Measurements from ENCODE around the gene IGF1R.

Gene IGF1R

GRCh38 chr15:98648654-98649471, 524 bp downstream of the IGF1R start:
- in situ Hi-C loops (cut with MboI; ENCODE audit: low sequenced_read_pairs) = no loop called here

DNA sequence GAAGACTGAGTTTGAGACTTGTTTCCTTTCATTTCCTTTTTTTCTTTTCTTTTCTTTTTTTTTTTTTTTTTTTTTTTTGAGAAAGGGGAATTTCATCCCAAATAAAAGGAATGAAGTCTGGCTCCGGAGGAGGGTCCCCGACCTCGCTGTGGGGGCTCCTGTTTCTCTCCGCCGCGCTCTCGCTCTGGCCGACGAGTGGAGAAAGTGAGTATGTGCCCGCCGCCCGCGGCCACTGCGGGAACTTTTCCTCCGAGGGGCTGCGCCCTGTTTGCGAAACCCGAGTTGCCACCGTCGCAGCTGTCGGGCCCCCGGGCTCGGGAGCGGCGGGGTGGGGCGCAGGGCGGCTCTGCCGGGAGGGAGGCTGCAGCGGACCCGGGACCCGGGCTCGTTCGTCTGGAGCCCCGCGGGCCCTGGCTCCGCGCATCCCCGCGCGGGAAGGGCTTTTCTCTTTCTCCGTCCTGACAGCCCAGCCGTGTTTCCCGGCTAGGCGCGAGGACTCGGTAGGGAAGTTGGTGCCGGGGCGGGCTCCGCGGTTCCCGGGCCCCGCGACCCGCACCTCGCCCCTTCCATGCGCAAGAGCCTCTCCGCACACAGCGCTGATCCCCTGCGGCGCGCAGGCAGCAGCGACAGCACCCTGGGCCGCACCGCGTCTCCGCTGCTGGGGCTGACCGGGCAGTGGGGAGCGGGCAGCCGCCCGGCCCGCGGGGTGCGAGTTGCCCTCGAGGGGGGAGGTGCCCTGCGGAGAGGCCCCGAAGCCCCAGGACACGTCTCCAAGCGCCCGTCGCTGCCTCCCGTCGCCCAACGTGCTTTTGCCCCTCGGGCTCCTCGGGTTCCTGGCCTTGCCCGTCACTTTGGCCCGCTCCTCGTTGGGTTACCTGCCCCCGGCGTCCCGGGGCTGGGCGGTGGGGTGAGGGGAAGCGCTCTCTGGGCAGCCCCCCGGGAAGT, 1.4 kb downstream of the IGF1R start:
- in situ Hi-C loops (cut with MboI; ENCODE audit: low sequenced_read_pairs) = no loop called here

DNA sequence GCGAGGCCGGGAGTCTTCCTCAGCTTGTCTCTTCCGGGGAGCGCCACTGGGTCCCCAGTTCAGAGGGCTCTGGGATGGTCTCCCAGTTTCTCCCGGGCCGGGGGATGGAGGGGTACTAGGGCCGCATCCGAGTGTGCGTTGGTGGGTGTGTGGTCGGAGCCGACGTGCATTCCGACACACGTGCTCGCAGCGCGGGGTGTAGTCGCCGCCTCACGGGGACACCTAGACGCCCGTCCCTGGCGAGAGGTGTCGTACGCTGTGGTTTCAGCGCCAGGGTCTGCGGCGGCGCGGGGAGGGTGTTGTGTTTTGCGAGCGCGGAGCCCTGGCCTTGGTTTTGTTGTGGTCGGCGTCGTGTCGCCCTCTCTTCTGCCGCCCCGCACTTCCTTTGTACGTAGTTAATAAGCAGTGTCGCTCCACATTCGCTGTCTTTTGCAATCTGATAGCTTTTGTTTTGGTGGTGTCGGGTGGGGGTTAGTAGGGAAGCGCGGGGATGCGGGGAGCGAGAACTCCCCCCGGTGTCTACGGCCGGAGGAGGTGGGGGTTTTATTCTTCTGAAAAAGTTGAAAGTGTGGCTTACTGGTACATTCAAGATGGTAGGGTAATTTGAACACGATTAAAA, 2.2 kb downstream of the IGF1R start:
- in situ Hi-C loops (cut with MboI; ENCODE audit: low sequenced_read_pairs) = no loop called here

GRCh38 chr15:98651036-98651481, 2.7 kb downstream of the IGF1R start:
- in situ Hi-C loops (cut with MboI; ENCODE audit: low sequenced_read_pairs) = no loop called here

GRCh38 chr15:98651581-98652220, 3.4 kb downstream of the IGF1R start:
- in situ Hi-C loops (cut with MboI; ENCODE audit: low sequenced_read_pairs) = no loop called here

DNA sequence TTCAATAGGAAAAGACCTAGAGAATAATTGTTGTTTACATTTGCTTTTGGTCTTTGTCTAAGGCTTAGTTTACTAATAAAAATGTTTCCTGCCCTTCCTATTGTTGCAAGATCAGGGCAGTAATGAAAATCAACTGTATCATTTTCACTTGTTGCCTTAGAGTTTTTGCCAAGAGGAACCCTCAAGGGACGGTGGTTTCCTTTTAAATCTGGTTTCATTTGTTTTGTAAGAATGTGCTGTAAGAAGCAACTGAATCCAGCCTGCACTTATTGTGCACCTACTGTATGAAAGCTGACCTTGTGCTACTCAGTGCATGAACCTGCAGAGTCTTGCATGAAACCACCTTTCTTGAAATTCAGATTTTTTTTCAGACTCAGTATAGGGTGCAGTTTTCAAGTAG, 5.3 kb downstream of the IGF1R start:
- in situ Hi-C loops (cut with MboI; ENCODE audit: low sequenced_read_pairs) = no loop called here

DNA sequence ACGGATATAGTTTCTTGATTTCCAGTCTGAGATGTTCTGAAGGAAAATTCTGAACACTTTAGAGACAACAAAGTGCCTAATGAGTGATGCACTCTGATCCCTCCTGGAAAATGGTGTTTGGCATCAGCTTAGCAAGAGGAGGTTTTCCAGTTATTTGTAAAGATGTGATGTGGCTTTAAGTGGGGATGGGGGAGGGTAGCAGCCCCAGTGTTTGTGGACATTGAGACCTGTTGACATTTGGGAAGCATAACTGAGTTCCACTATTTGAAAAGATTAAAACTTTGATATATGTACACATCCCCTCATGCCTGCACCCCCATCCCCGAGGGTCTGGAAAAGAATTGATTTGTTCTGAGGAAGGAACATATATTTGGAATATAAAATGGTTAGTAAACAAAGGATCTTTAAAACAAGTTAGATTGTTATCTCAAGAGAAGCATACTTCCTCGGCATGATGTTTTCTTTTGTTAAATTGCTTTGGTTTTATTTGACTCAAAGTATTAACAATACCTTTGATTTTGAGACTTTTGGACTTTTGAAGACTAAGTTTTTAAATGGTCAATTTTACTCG, 6.5 kb downstream of the IGF1R start:
- in situ Hi-C loops (cut with MboI; ENCODE audit: low sequenced_read_pairs) = no loop called here

DNA sequence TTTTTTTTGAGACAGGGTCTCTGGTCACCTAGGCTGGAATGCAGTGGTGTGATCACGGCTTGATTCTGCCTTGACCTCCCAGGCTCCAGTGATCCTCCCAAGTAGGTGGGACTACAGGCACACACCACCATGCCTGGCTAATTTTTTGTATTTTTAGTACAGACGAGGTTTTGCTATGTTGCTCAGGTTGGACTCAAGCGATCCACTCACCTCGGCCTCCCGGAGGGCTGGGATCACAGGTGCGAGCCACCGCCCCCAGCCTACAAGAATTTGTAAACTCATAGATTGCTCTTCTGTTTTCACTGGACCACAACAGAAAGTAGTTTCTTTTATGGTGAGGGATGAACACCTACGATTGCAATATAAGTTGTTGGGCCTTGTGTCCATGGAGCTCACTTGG, 7.4 kb downstream of the IGF1R start:
- in situ Hi-C loops (cut with MboI; ENCODE audit: low sequenced_read_pairs) = no loop called here

- in situ Hi-C loops (cut with MboI; ENCODE audit: low sequenced_read_pairs) = no loop called here
Measured at GRCh38 chr15:98657721-98658120, 9.4 kb downstream of the IGF1R start.

DNA sequence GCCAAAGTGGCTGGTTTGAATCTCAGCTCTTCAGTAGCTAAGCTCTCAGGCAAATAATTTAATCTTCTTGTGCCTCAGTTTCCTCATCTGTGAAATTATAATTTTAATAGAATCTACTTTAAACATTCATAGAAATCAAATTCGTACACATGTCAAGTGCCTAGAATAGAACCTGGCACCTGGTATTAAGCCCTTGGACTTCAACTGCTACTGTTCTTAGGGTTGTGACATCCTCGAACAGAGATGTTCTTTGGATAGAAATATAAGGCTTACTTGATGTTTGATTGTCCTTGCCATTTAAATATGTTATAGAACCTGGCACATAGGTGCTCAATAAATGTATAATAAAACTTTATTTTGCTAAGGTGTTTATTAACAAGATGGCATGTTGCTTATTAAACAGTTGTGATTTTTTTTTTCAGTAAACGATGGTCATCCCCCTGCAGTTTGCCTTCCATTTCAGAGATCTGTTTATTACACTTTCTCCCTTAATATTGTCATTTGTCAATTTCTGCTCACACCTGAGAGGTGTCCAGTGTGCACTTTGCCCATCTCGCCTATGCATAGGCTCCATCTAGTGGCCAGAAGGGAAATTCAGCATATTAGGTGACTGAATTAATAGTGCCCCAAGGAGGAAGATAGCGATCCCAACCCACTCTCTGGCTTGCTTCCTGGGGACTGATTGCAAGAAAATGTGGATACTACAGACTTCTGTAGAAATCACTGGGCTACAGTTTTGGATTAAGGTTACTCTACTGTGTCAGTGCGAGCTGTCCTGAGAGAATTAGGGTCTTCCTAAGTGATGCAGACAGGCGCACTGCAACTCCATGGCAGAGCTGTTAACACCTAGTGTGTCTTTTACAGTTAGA, 10.7 kb downstream of the IGF1R start:
- in situ Hi-C loops (cut with MboI; ENCODE audit: low sequenced_read_pairs) = no loop called here

DNA sequence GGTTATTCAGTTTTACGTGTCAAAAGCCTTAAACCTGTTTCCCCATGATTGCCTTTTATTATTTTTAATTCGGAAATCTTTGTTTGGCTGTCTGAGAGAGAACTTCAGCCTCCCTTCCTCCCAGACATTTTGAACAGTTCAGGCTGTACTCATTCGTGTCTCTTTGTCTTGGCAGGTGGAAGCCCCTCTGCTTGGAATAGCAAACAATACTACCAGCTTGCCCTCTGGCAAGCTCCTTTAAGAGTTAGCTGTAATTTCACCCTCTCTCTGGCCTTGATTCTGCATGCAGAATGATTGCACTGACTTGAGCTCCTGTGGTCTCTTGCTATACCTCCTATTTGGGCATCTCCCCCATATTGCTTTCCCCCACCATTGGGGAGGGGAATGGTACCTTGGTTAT, 11.7 kb downstream of the IGF1R start:
- in situ Hi-C loops (cut with MboI; ENCODE audit: low sequenced_read_pairs) = no loop called here

DNA sequence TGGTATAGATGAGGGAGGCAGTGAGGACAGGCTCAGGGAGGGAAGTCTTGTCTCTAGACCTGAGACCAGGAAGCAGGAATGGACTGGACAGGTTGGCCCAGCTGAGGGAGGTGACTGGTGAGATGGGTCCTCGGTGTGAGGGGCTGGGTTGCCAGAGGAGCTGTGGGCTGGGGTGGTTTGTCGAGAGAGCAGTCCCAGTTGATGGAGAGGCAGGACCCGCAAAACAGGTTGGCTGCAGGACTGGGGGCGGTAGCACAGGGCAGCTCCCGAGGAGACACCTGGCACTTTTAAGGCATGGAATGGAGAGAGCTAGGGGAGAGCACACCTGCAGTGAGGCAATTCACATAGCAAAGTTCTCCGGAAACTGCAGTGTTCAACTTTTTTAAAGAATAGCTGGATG, 14.7 kb downstream of the IGF1R start:
- in situ Hi-C loops (cut with MboI; ENCODE audit: low sequenced_read_pairs) = no loop called here

- in situ Hi-C loops (cut with MboI; ENCODE audit: low sequenced_read_pairs) = no loop called here
Measured at GRCh38 chr15:98663606-98664005, 15.3 kb downstream of the IGF1R start.

- in situ Hi-C loops (cut with MboI; ENCODE audit: low sequenced_read_pairs) = no loop called here
Measured at GRCh38 chr15:98666441-98666840, 18.1 kb downstream of the IGF1R start.

DNA sequence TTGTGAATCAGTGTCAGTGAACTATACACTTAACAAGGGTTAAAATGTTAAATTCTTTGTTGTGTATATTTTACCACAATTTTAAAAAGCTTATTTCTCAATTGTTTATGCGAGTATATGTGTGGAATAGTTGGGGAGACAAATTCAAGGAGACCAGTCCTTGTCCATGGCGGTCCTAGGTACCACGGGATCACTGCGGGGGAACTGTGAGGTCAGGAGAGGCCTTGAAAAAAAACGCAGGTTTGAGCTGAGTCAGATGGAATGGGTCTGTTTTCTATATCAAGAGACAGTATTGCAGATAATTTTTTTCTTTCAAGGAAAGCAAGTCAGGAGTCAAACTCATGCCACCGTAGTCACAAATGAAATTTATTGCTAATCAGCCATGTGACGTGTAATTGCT, 18.5 kb downstream of the IGF1R start:
- in situ Hi-C loops (cut with MboI; ENCODE audit: low sequenced_read_pairs) = no loop called here

DNA sequence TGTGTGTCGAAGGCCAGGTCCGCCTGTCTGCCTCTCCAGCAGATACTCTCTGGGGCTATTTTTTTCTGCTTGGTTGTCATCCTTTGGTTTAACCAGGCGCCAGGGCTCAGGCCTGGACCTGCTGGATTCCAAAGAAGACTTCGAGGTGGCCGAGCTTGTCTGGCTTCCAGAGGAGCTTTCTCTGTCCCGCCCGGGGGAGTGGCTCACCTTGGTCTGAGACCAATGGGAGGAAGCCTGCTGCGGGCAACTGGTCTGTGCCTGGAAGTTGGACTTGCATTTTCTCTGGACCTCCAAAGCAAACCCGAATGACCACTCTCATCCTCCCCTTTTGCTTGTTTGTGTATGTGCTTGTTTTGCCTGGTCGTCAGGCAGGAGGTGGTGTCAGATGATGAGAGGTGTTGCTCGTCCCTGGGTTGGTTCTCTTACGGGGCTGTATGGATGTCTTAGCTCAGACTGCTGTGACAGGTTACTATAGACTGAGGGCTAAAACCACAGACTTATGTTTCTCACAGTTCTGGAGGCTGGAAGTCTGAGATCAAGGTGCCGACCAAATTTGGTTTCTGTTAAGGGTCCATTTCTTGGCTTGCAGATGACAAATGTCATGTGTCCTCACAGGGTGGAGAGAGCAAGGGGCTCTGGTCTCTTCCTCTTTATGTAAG, 19.3 kb downstream of the IGF1R start:
- in situ Hi-C loops (cut with MboI; ENCODE audit: low sequenced_read_pairs) = no loop called here

GRCh38 chr15:98668566-98669308, 20.4 kb downstream of the IGF1R start:
- in situ Hi-C loops (cut with MboI; ENCODE audit: low sequenced_read_pairs) = no loop called here

GRCh38 chr15:98669638-98670037, 21.3 kb downstream of the IGF1R start:
- in situ Hi-C loops (cut with MboI; ENCODE audit: low sequenced_read_pairs) = no loop called here

All from HL-60/S4 treated with phorbol 12-myristate 13-acetate at 8.2 ng/mL for 4 days and 3 days (cell line).